Aorta (tissue), 5 donors: ENCODE measurements around the gene HSPD1. TPM values are rescaled to one million over a fixed set of nuclear protein-coding genes. Genes with fewer than 3 reads are reported as not detected.

Source experiments
- ATAC-seq: fragments of 200-7000 bp; cut with Tn5 transposase; one replicate; pipeline ENCODE4 v1.9.1; 2022; ENCODE audit warnings: moderate library complexity; ENCODE audit not compliant: low FRiP score
- DNase-seq, 2 donors: peaks; one replicate each; pipeline ENCODE4 v3.0.0-alpha.2; 2020
- H3K27ac ChIP-seq, 2 donors: one replicate each; pipeline ENCODE4 v1.5.1; 2013; ENCODE audit warnings: low read length in 2 of 2, mild to moderate bottlenecking in 2 of 2, moderate library complexity in 2 of 2, control low read depth in 1 of 2, inconsistent platforms in 1 of 2, low read depth in 1 of 2
- H3K27me3 ChIP-seq, 2 donors: one replicate each; pipeline ENCODE4 v1.6.1; 2013; ENCODE audit warnings: control low read depth in 1 of 2, low read length in 1 of 2, mild to moderate bottlenecking in 1 of 2, moderate library complexity in 1 of 2; ENCODE audit not compliant: insufficient read depth in 2 of 2, control insufficient read depth in 1 of 2
- H3K36me3 ChIP-seq, 2 donors: one replicate each; pipeline ENCODE4 v1.6.1; 2013; ENCODE audit warnings: control low read depth in 1 of 2, low read length in 1 of 2, mild to moderate bottlenecking in 1 of 2; ENCODE audit not compliant: insufficient read depth in 2 of 2, control insufficient read depth in 1 of 2
- H3K4me1 ChIP-seq, 2 donors: one replicate each; pipeline ENCODE4 v1.6.1; 2013; ENCODE audit warnings: low read length in 2 of 2, control low read depth in 1 of 2, mild to moderate bottlenecking in 1 of 2, moderate library complexity in 1 of 2; ENCODE audit not compliant: insufficient read depth in 2 of 2, control insufficient read depth in 1 of 2
- H3K4me3 ChIP-seq, 2 donors: one replicate each; pipeline ENCODE4 v1.5.1; 2013; ENCODE audit warnings: low read length in 2 of 2, control low read depth in 1 of 2, mild to moderate bottlenecking in 1 of 2
- H3K9me3 ChIP-seq: one replicate; pipeline ENCODE4 v1.6.1; 2013; ENCODE audit warnings: mild to moderate bottlenecking, low read length; ENCODE audit not compliant: control insufficient read depth
- WGBS, 2 donors: extraction: QIAGEN DNeasy Blood & Tissue Kit; methylation state at CpG; one replicate each; pipeline ENCODE4 v1.1.7; 2013; 5-methylcytosine and 5-hydroxymethylcytosine counted together
- intact Hi-C, 2 donors: fragments of 100-400 bp; cut with DNase I; formaldehyde crosslinking; loops; one replicate each; pipeline versions ENCODE4 v1.14.2 to v1.15.0; 2022
- polyA plus RNA-seq, 2 donors: library from polyadenylated mRNA; stranded (reverse); fragments of 200-250 nt; gene quantifications; one replicate each; pipeline ENCODE4 v1.2.3, GENCODE V29; 2013
- total RNA-seq, 2 donors: library from RNA; stranded (reverse); fragmentation: NEBNext Ultra II Directional; extraction: Animal tissue kit (Norgen Biotek cat#: 25700); gene quantifications; one replicate each; pipeline ENCODE4 v1.2.1, GENCODE V29; 2021
- donor health status: healthy with polysubstance abuse.
- donor health status: Bipolar disorder and iron deficiency.
- donor health status: DM: no; HTN: no; CAD: no.
- donor health status: DM: no; HTN: no; CAD: no.
- donor health status: DM: yes; HTN: yes; CAD: no.

The HSPD1 gene
- total and polyA plus RNA-seq, 4 donors = 74.4 to 149 (median 114) TPM

- ATAC-seq (peak; percentile 100), DNase-seq (peak; percentile 97 to 99)
- Histone ChIP-seq H3K27ac (peak within 1 kb of the TSS; percentile 84 to 94), H3K4me1 (no peaks in the 10 kb centered on the region), H3K36me3 (no peaks in the 10 kb centered on the region), H3K9me3 (no peaks in the 10 kb centered on the region), H3K27me3 (no peaks in the 10 kb centered on the region), H3K4me3 (peak within 1 kb of the TSS; percentile 67 to 75)
- 0% methylated on average over 57 to 66 of the region's 66 CpGs for WGBS, 2 donors
- intact Hi-C loops = loop anchor here in 1 of 2 donors (1.0 to 10.0 kb wide), 2 partner anchors 16 to 259 kb away; partner anchors contain the start of gene HSPE1
These were observed 16.2 kb upstream of the HSPD1 start, which contains the start of gene MOB4 for GRCh38 chr2:197515739-197516392. TSS of gene MOB4 (plus strand) at chr2:197516066. CDS start at chr2:197516087, 21 bp downstream.

GRCh38 chr2:197515315-197515738 is 15.7 kb upstream of the HSPD1 start:
- no peaks in the 10 kb centered on the region for H3K4me1 ChIP-seq
- intact Hi-C loops = loop anchor here in 1 of 2 donors (1.0 to 10.0 kb wide), 2 partner anchors 15 to 259 kb away; partner anchors contain the start of gene HSPE1
- ATAC-seq = peak; percentile 1
- no peaks in the 10 kb centered on the region for H3K27me3 ChIP-seq
- H3K36me3 ChIP-seq = no peaks in the 10 kb centered on the region
- WGBS, 2 donors = 0% methylated on average over 16 of the region's 16 CpGs
- no peaks in the 10 kb centered on the region for H3K9me3 ChIP-seq
- DNase-seq = no peak
- peak overlapping the region; percentile 84 to 94 for H3K27ac ChIP-seq
- H3K4me3 ChIP-seq = peak overlapping the region; percentile 53 to 75

GRCh38 chr2:197514754-197515153 is 15.1 kb upstream of the HSPD1 start:
- Histone ChIP-seq H3K27ac (peak overlapping the region; percentile 45 to 84), H3K9me3 (no peaks in the 10 kb centered on the region), H3K27me3 (no peaks in the 10 kb centered on the region), H3K36me3 (no peaks in the 10 kb centered on the region), H3K4me3 (peak overlapping the region in 1 of 2 donors; percentile 53), H3K4me1 (no peaks in the 10 kb centered on the region)
- intact Hi-C loops = loop anchor here in 1 of 2 donors (1.0 to 10.0 kb wide), 2 partner anchors 14 to 260 kb away; partner anchors contain the start of gene HSPE1
- DNase-seq (no peak), ATAC-seq (no peak)
- 73 to 76% methylated on average over 3 of the region's 3 CpGs for WGBS, 2 donors

- H3K27ac ChIP-seq = no peak overlapping the region
- no peaks in the 10 kb centered on the region for H3K36me3 ChIP-seq
- DNase-seq (no peak), ATAC-seq (no peak)
- intact Hi-C loops = loop anchor here in 1 of 2 donors (10.0 kb wide), 1 partner anchor 261 kb away; no protein-coding TSS in a partner anchor
- no peaks in the 10 kb centered on the region for H3K4me1 ChIP-seq
- no peaks in the 10 kb centered on the region for H3K9me3 ChIP-seq
- 96% methylated on average over 5 of the region's 5 CpGs for WGBS, 2 donors
- H3K27me3 ChIP-seq = no peaks in the 10 kb centered on the region
- no peak overlapping the region for H3K4me3 ChIP-seq
These were observed 14.3 kb upstream of the HSPD1 start for GRCh38 chr2:197513915-197514314.

- Histone ChIP-seq H3K27ac (no peak overlapping the region), H3K9me3 (no peaks in the 10 kb centered on the region), H3K4me1 (no peaks in the 10 kb centered on the region), H3K36me3 (no peaks in the 10 kb centered on the region), H3K27me3 (no peaks in the 10 kb centered on the region), H3K4me3 (no peak overlapping the region)
- WGBS, 2 donors = 91 to 93% methylated on average over 5 of the region's 5 CpGs
- intact Hi-C loops = no loop called here
- no peak for DNase-seq
- ATAC-seq = no peak
These were observed 7.0 kb upstream of the HSPD1 start for GRCh38 chr2:197506658-197507057.

GRCh38 chr2:197504512-197504911 is 4.9 kb upstream of the HSPD1 start:
- WGBS, 2 donors = 94% methylated on average over 6 of the region's 6 CpGs
- Histone ChIP-seq H3K36me3 (no peaks in the 10 kb centered on the region), H3K9me3 (no peaks in the 10 kb centered on the region), H3K27me3 (no peaks in the 10 kb centered on the region), H3K4me1 (no peaks in the 10 kb centered on the region), H3K4me3 (no peak overlapping the region), H3K27ac (no peak overlapping the region)
- intact Hi-C loops = loop anchor here in 1 of 2 donors (5.0 kb wide), 2 partner anchors 67 to 203 kb away; partner anchors contain the start of genes MARS2 and SF3B1
- DNase-seq = no peak
- ATAC-seq = no peak

- H3K27ac ChIP-seq = no peak overlapping the region
- H3K27me3 ChIP-seq = no peaks in the 10 kb centered on the region
- no peak overlapping the region for H3K4me3 ChIP-seq
- no peaks in the 10 kb centered on the region for H3K36me3 ChIP-seq
- ATAC-seq (no peak), DNase-seq (no peak)
- H3K4me1 ChIP-seq = no peaks in the 10 kb centered on the region
- 93 to 94% methylated on average over 2 of the region's 2 CpGs for WGBS, 2 donors
- intact Hi-C loops = loop anchor here in 1 of 2 donors (5.0 kb wide), 2 partner anchors 67 to 203 kb away; partner anchors contain the start of genes MARS2 and SF3B1
- H3K9me3 ChIP-seq = no peaks in the 10 kb centered on the region
These were observed 4.4 kb upstream of the HSPD1 start for GRCh38 chr2:197504000-197504399.

GRCh38 chr2:197502685-197503084 is 3.0 kb upstream of the HSPD1 start:
- intact Hi-C loops = loop anchor here in 1 of 2 donors (5.0 kb wide), 2 partner anchors 65 to 205 kb away; partner anchors contain the start of genes MARS2 and SF3B1
- DNase-seq (no peak), ATAC-seq (no peak)
- H3K27ac ChIP-seq = no peak overlapping the region
- no peaks in the 10 kb centered on the region for H3K4me1 ChIP-seq
- H3K9me3 ChIP-seq = no peaks in the 10 kb centered on the region
- WGBS, 2 donors = 74 to 78% methylated on average over 4 of the region's 4 CpGs
- H3K27me3 ChIP-seq = no peaks in the 10 kb centered on the region
- no peaks in the 10 kb centered on the region for H3K36me3 ChIP-seq
- no peak overlapping the region for H3K4me3 ChIP-seq
